NCI-H1417 (cell line): ENCODE measurements around the gene PACSIN1.
"Not testable (repeated sequence)": the region's sequence is repeated elsewhere in the genome, so short reads cannot be mapped to it uniquely, and the experiment has no call there.

Source experiments
- DNase-seq, 3 experiments: peaks; one replicate each; lab custom pipeline; 2025; lab: John Stamatoyannopoulos, UW

PACSIN1 gene

DNA sequence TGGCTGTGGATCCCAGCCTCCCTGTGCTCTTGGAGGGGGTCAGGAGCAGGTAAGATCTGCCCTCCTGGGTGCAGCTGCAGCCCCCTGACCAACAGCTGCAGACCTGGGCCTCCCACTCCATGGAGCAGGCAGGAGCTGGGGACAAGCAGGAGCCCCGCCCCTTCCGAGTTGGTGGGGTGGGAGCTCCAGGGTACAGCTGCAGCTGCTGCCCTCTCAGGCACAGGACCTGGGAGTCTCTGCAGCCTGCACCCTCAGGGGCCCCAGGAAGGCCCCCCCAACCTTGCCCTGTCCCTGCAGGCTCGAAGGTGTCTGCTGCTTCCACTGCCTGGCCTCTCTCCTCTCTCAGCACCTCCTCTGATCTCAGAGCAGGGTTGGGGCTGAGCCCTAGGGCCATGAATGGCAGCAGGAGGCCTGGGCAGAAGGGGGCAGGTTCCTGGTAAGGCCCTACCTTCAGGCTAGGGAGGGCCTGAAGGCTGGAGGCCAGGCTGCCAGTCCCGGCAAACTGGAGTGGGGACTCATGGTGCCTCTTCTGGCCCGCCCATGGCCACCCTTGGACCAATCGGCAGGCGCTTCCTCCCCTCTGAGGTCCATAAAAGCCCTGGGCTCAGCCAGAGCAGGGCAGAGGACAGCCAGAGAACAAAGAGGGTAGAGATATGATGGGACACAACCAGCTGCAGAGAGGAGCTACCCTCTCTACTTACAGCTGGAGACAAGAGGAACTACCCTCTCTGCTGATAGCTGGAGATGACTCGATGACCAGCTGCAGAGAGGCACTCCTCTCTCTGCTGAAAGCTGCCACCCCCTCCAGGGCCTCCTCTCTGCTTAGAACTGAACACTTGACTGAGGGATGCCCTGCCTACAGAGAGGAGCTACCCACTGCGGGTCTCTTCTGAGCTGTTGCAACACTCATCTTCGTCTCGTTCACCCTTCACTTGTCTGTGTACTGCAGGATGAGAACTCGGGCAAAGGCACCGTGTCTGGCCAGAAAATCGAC lies 7.8 kb upstream of the PACSIN1 start:
- DNase-seq, result no peak

DNA sequence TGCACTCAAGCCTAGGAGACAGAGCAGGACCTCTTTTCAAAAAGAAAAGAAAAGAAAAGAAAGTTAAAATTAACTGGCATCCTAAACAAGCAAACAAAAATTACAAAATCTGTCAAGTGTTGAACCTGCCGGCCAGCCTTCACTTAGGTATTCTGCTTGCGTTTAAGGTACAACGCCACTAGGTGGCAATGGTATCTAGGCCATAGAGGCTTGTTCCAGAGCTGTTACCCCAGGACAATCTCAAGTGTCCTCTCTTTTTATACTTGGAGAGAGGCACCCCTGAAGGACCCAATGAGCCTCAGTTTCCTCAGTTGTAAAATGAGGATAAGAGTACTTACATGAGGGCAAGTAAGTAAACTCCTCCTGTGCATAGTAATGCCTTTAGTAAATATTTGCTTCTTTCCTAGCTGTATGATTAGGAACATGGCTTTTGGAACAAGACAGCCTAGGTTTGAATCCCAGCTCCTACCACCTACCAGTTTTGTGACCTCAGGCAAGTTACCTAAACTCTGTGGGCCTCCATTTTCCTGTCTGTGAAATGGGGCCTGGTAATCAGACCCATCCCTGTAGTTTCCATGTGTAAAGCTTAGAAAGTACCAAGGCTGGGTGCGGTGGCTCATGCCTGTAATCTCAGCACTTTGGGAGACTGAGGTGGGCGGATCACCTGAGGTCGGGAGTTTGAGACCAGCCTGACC lies 5.8 kb upstream of the PACSIN1 start:
- peak; percentile 23 to 65 (median 30) for DNase-seq

DNA sequence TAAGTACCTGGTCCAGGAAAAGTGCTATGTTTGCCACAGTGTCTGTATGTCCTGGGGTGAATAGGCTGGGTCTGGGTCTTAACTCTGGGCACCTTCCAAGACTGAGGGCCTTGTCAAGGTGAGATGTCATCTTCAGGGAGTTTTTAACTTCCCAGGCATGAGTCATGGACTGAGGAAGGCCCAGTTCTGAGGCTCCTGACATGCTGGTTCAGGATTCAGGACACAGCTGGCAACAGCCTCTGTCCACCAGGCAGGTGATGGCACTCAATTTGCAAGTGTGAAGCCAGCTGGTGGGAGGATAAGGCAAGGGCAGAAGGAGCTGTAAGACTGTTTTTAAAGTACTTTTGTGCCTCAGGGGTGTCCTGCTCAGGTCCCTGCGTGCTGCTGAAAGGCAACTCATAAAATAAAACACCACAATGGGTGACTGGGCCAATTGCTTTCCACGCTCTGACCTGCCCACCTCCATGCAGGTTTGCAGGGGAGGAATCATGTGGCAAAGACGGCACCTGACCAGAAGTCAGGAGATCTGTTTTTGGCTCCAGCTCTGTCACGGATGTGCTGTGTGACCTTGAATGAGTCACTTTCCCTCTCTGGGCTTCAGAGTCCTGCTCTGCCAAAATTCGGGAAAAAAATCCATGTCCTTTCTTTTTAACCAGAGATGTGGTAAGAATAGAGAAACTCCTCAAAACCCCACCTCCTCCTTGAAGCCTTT lies 4.9 kb upstream of the PACSIN1 start:
- DNase-seq, result no peak

DNA sequence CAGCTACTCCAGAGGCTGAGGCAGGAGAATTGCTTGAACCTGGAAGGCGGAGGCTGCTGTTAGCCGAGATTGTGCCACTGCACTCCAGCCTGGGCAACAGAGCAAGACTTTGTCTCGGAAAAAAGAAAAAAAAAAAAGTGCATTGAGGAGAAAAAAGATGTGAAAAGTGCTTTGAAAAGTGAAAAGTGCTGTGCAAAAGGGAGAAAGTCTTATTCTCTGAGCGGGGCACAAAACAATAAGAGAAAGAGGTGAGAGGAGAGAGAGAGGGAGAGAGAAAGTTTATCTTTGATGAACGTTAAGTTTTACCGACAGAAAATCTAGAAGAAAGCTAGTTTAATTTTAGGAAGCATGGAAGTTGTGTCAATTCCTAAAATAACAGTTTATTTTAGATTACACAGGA lies 3.9 kb upstream of the PACSIN1 start:
- no peak for DNase-seq

DNA sequence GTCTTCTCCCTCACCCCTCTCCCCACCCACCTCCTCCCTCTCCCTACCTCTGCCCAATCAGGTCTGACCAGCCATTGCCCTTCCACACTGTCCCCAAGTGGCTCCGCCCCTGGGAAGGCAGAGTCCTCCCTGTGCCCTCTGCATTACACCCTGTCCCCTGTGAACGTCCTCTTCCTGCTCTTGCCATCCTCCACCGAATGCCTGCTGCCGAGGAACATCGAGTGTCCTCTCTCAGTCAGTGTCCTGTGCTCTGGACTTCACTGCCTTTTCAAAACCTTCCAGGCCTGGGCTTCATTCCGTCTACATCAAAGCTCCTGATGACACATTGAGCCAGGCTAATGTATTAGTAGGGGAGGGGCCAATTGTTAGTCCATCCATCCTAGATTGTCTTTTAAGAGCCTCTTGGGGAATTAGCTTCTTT lies 3.3 kb upstream of the PACSIN1 start:
- DNase-seq, result peak in 2 of 3 experiments; percentile 79 to 87

DNA sequence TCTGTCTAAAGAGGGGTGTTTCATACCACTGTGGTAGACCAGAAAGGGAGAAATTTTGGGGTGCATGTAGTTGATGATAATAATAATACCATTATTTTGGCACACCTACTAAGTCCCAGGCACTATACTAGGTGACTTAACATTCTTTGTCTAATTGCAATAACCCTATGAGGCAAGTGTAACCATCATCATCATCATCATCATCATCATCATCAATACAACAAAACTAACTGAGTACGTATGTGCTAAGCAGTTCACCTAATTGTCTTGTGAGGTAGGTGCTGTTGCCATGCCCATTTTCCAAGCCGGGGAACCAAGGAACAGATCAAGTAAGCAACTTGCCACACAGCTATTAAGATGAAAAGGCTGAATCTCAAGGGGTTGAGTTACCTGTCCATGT lies 2.6 kb upstream of the PACSIN1 start:
- no peak for DNase-seq

DNA sequence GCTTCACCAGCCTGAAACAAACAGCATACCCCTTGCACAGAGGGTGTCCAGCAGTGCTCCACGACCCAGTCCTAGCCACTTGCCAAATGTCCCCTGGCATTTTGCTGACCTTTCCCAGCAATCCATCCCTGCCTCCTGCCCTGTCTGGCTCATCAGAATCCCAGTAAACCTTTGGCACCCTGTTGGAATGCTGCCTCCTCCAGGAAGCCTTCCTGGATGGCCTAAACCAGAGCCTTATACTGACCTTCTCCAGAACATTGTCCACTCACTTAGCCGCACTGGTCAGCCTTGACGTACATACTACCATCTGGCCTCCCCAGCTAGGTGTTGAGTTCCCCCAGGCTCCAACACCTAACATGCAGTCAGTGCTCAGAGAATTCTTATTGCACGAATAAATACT lies 2.0 kb upstream of the PACSIN1 start:
- no peak for DNase-seq

DNA sequence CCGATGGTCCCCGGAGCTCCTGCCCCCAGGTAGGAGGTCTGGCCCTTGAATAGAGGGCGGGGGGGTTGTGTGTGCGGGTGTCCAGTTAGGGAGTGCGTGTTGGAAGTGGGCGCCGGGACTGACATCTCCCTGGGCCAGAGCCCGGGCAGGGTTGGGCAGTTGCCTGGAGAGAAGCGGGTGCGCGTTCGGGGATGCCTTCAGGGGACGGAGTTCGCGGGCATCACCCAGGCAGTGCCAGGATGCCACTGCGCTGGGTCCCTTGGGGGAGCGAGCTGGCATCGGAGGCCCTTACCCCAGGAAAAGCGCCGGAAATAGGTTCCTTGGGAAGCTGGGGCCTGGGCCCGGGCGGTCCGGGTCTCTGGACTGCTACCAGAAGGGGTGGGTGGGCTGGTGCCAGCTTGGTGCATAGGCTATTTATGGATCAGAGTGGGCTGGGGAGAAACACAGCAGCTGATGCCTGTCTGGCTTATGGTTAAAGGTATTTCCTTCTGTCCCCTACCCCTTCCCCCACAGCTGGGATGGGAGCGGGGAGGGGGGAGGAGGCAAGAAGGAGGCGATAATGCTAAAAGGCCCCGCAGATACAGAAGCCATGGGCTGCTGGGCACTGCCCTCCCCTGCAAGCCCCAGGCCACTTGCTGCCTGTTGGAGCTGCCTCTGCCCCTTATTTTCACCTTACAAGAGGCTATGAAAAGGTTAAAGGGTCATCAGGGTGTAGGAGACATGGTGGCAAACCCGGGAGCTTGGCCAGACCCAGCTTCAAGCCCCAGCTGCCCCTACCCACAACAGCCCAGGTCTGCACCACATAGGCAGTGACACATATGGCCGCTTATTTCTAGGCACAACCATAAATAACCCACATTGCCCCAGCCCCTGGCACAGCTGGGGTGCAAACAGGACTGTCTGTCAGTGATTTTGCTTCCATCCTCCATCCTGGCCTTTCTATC lies 638 bp downstream of the PACSIN1 start:
- DNase-seq, result peak in 2 of 3 experiments; percentile 42 to 47

DNA sequence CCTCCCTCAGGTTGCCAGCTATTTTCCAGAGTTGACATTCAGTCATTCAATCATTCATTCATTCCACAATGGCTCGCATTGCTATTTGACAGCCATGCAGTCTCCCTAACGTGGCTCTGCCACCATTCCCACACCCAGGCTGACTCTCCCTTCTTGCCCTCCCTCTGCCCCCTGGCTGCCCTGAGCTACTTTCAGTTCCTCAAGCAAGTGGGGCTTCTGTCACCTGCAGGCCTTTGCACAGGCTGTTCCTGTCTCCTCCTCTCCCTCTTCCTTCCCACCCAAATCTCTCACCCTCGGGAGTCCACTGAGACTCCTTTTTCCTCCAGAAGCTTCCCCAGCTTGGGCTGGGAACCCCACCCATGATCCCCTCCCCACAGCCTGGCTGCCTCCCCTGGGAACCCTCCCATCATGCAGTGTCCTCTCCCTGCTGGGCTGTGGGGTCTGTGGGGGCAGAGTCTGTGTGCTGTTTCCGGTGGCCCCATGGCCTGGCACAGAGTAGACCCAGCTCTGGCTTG lies 2.6 kb downstream of the PACSIN1 start:
- DNase-seq, result no peak

DNA sequence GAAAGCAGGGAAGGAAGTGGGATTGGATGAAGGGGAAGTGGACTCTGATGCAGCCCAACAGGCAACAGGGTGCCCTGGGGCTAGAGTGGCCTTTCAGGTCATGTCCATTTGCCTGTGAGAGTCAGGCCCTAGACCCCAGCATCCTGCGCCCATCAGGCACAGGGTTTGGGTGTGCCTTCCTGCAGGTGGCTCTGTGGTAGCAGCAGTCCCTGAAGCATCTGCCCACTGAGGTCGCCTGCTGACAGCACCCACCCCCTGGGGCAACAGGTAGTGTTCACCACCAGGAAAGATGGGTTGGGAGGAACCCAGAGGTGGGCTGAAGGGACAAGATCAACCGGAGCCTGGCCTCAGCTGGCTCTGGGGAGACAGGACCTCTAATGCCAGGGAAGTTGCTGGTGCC lies 3.6 kb downstream of the PACSIN1 start:
- peak in 2 of 3 experiments; percentile 21 to 31 for DNase-seq

DNA sequence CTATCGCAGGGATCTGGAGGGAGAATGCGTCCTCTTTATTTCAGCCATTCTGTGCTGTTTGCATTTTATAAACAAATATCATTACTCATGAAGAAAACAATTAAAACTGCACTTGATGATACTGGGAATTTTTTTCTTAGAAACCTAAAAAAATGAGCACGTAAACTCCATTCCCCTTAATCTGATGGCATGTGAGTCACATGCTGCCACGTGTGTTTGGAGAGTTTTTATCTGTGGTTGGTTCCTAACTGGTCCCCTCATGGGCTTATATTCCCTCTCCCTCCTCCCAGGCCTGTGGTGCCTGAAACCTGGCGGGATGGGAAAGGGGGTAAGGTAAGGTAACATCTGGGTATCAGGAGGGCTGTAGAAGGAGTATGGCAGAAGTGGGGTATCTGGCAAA lies 6.5 kb downstream of the PACSIN1 start:
- no peak for DNase-seq

DNA sequence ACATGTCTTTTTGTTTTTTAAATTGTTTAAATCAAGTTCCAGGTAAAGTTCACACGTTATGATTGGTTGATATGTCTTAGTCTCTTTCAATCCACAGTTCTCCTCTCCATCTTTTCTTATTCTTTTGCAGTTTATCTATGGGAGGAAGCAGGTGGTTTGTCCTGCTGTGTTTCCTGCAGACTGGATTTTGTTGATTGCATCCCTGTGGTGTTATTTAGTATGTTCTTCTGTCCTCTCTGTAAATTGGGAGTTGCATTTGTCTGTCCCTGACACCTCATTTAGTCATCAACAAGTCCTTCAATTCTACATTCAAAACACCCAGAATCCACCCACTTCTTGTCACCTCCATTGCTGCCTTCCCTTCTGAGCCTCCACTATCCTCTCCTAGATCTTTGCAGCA lies 8.1 kb downstream of the PACSIN1 start:
- DNase-seq, result no peak

DNA sequence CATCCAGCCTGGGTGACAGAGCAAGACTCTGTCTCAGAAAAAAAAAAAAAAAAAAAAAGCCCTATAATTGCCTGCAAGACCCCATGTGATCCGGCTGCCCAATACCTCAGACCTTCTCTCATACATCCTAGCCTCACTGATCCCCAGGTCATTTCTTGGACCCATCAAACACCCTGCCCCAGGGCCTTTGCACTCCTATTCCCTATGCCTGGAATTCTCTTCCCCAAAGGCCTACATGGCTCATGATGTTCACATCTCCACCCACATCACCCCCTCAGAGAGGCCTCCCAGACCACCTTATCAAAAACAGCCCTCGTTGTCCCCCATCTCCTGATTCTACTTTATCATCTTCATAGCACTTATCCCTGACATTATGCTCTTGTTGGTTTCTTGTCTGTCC lies 8.9 kb downstream of the PACSIN1 start:
- DNase-seq, result no peak

DNA sequence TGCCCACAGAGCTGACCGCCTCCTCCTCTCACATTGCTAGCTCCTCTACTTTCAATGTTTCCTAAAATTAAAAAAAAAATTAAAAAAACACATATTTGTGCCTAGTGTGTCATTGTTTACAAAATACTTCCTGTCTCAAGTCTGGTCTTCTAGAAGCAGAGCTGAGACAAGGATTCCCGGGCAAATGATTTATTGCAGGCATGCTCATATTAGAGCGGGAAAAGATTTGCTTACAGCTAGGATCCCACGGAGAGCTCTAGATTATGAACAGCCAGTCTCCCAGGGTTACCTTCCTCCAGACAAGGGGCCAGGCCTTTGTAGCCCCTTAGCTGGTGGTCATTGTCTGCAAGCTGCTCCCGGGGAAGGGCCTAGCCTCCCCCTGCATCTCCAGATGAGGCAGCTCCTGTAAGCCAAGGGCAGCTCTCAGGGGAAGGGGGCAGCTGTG lies 9.4 kb downstream of the PACSIN1 start:
- DNase-seq, result peak in 2 of 3 experiments; percentile 33 to 77

DNA sequence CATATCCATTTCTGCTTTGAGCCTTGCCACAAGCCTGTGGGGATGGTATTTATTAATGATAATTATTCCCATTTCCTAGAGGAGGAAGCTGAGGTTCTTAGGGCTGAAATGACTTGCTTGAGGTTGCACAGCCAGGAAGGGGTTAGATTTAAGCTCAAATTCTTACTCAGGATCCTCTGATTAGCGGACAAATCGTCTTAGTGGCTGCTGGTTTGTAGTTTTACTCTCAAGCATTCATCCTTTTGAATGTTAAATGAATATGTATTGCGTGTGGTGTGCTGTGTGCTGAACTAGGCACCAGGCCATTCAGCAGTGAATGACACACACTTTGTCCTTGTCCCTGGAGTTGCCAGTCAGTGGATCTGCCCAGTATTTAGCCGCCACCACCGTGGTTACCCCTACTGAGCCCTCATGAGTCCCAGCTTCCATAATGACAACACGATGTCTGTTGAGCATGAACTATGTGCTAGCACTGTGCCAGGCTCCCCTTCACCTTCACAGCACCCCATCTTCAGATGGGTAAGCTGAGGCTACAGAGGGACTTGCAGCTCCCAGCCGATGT lies 10.0 kb downstream of the PACSIN1 start:
- no peak for DNase-seq

DNA sequence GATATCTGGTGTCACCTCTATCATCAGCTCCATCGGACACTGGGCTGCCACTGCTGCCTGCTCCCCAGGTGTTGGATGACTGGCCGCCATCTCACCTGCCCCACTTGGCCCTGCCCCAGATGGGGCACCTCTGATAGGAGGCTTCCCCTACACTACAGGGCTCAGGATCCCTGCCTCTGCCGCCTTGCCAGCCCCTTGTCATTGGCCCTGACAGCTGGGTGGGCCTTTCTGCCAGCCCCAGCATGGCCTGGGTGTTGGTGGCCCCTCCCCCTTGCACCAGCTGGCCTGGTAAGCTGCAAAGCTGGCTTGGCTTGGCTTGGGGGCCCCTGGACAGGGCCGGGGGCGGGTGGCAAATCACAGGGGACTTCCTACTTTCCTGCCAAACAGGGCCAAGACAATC lies 10.6 kb downstream of the PACSIN1 start:
- DNase-seq, result peak in 1 of 3 experiments; percentile 39

DNA sequence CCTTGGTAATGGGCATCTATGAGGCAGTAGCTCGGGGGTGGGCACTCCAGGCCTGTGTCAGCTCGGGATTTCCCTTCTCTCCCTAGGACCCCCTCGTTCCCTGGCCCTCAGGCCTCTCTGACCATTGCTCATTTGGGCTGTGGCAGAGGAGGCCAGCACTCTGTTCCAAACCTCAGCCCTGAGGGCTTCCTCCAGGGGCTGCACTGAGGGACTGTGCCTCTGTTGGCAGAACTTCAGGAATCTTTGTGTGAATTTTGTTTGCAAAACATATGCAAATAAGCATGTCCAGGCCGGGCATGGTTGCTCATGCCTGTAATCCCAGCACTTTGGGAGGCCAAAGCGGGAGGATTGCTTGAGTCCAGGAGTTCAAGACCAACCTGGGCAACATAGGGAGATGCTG lies 11.0 kb downstream of the PACSIN1 start:
- DNase-seq, result no peak

DNA sequence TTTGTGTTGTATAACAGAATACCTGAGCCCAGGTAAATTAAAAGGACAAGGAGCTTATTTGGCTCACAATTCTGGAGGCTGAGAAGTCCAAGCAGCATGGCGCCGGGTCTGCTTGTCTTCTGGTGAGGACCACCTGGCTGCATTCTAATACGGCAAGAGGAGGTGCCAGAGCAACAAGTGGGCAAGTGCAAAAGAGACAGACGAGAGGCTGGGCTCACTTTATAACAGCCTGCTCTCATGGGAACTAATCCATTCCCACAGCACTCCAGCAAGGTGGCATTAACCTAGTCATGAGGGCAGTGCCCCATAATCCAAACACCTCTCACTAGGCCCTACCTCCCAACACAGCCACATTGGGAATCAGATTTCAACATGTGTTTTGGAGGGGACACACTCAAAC lies 12.9 kb downstream of the PACSIN1 start:
- no peak for DNase-seq

DNA sequence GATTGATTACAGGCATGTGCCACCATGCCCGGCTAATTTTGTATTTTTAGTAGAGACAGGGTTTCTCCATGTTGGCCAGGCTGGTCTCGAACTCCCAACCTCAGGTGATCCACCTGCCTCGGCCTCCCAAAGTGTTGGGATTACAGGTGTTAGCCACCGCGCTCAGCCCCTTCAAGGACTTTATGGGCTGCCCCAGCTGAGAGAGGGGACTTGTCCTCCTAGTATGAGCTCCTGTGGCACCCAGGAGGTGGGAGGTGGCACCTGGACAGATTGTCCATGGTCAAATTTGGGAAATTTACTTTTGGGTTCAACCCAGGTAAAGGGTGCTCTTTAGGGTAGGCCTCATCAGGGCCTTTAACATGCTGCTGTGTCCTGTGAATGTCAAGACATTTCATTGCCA lies 17.9 kb downstream of the PACSIN1 start:
- DNase-seq, result not testable (repeated sequence)

DNA sequence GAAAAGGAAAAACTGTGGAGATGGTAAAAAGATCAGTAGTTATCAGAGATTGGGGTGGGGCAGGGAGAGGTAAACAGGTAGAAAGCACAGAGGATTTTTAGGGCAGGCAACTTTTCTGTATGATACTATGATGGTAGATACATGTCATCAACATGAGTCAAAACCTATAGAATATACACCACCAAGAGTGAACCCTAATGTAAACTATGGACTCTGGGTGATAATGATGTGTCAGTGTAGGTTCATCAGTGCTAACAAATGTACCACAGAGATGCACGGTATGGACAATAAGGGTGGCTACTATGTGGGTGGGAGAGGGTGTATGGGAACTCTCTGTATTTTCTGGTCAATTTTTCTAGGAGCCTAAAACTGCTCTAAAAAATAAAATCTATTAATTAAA lies 18.5 kb downstream of the PACSIN1 start:
- DNase-seq, result no peak

DNA sequence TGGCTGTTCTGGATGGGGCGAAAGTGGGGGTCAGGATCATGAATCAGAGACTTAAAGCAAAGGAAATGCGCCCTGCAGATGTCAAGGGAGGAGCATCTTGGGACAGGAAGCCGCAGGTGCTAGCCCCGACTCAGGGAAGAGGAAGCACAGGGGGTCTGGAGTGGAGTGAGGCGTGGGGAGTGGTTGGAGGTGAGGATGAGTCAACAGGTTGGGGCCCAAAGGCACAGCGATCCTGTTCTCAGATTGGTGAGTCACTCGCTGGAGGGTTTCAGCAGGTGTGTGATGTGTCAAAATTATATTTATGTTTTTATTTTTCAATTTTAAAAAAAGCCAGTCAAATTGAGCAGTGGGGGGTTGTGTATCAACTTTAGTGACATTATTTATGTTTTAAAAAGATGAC lies 19.0 kb downstream of the PACSIN1 start:
- DNase-seq, result peak in 2 of 3 experiments; percentile 89 to 97
